H1 (cell line): ENCODE measurements around the gene RAB11FIP5. TPM values are rescaled to one million over a fixed set of nuclear protein-coding genes. Genes with fewer than 3 reads are reported as not detected.

Experiments
- CTCF ChIA-PET: fragments of 300-600 bp; sonication (Branson Sonifier 250); formaldehyde crosslinking; loops from one replicate; lab custom pipeline; 2021; ENCODE audit not compliant: partially characterized antibody; lab: Charles Lee
- POLR2A ChIA-PET: fragments of 300-600 bp; sonication (Branson Sonifier 250); formaldehyde crosslinking; loops from one replicate; lab custom pipeline; 2021; ENCODE audit warnings: inconsistent platforms; ENCODE audit not compliant: partially characterized antibody; lab: Charles Lee
- DNase-seq, 2 experiments: peaks; one replicate each; pipeline versions ENCODE4 v3.0.0 to v3.0.0-alpha.2; 2010 to 2022; ENCODE audit warnings: low spot score in 2 of 2, low read depth in 1 of 2, mixed read lengths in 1 of 2
- FAIRE-seq: peaks from 2 replicates; lab custom pipeline; 2011; peaks lifted over from hg19 to GRCh38; lab: Jason Lieb, UNC
- H2AFZ ChIP-seq: 2 replicates; pipeline ENCODE4 v1.8.1; 2012; ENCODE audit warnings: low read length, inconsistent platforms
- H2AK5ac ChIP-seq: 2 replicates; pipeline ENCODE4 v1.6.1; 2013; ENCODE audit warnings: low read depth, low read length
- H2BK120ac ChIP-seq: replicated peaks from 2 replicates; pipeline ENCODE3; 2013; ENCODE audit warnings: low read depth, low read length, inconsistent platforms
- H2BK12ac ChIP-seq: 2 replicates; pipeline ENCODE4 v1.6.1; 2013; ENCODE audit warnings: low read depth, low read length
- H2BK15ac ChIP-seq: 2 replicates; pipeline ENCODE4 v1.6.1; 2013; ENCODE audit warnings: low read length
- H2BK20ac ChIP-seq: 2 replicates; pipeline ENCODE4 v1.6.1; 2013; ENCODE audit warnings: low read length
- H2BK5ac ChIP-seq: 2 replicates; pipeline ENCODE4 v1.6.1; 2013; ENCODE audit warnings: low read depth, low read length
- H3K14ac ChIP-seq: 2 replicates; pipeline ENCODE4 v1.6.1; 2013; ENCODE audit warnings: inconsistent platforms; ENCODE audit not compliant: insufficient read length
- H3K18ac ChIP-seq: 2 replicates; pipeline ENCODE4 v1.6.1; 2013; ENCODE audit warnings: low read length; ENCODE audit errors: extremely low read depth
- H3K23ac ChIP-seq: 2 replicates; pipeline ENCODE4 v1.6.1; 2013; ENCODE audit warnings: inconsistent platforms; ENCODE audit not compliant: insufficient read length
- H3K23me2 ChIP-seq: 2 replicates; pipeline ENCODE4 v1.6.1; 2013; ENCODE audit warnings: low read depth, low read length
- H3K27ac ChIP-seq: 2 replicates; pipeline ENCODE4 v1.6.1; 2011; ENCODE audit warnings: low read depth, low read length, inconsistent platforms
- H3K27me3 ChIP-seq, 4 experiments: replicated peaks in 1 of 4; 1 replicate in 1 of 4; 2 replicates in 3 of 4; pipeline versions ENCODE4 v1.6.1 to v1.8.1; 2011 to 2013; ENCODE audit warnings: low read length in 3 of 4, mild to moderate bottlenecking in 3 of 4, inconsistent platforms in 2 of 4, mixed read lengths in 2 of 4, moderate library complexity in 1 of 4; ENCODE audit not compliant: control insufficient read depth in 3 of 4, insufficient read depth in 3 of 4; ENCODE audit errors: extremely low read depth in 1 of 4
- H3K36me3 ChIP-seq, 4 experiments: 2 replicates each; pipeline versions ENCODE4 v1.6.1 to v1.8.1; 2011 to 2013; ENCODE audit warnings: mild to moderate bottlenecking in 4 of 4, low read length in 3 of 4, moderate library complexity in 2 of 4, control low read depth in 1 of 4, inconsistent platforms in 1 of 4; ENCODE audit not compliant: insufficient read depth in 4 of 4, control insufficient read depth in 2 of 4
- H3K4ac ChIP-seq: replicated peaks from 2 replicates; pipeline ENCODE3; 2013; ENCODE audit warnings: low read length, low read depth, mixed read lengths, inconsistent platforms; ENCODE audit not compliant: insufficient read length
- H3K4me1 ChIP-seq, 4 experiments: replicated peaks in 1 of 4; 1 replicate in 1 of 4; 2 replicates in 3 of 4; pipeline versions ENCODE4 v1.6.1 to v1.8.1; 2011 to 2013; ENCODE audit warnings: low read length in 3 of 4, inconsistent platforms in 2 of 4, mixed read lengths in 1 of 4; ENCODE audit not compliant: insufficient read depth in 4 of 4, control insufficient read depth in 3 of 4
- H3K4me2 ChIP-seq, 2 experiments: 2 replicates each; pipeline versions ENCODE4 v1.6.1 to v1.8.1; 2011 to 2013; ENCODE audit warnings: low read depth in 2 of 2, low read length in 2 of 2, control low read depth in 1 of 2, inconsistent platforms in 1 of 2, mild to moderate bottlenecking in 1 of 2; ENCODE audit not compliant: insufficient read depth in 1 of 2
- H3K4me3 ChIP-seq, 4 experiments: fragments of 200-600, 300-600 bp in 1 of 4; sonication (generic), shearing (Covaris generic), sonication (Bioruptor Twin) in 1 of 4; 2 replicates each; pipeline versions ENCODE4 v1.5.1 to v1.8.1; 2011 to 2016; ENCODE audit warnings: low read length in 4 of 4, low read depth in 3 of 4, control low read depth in 2 of 4, inconsistent platforms in 2 of 4, mild to moderate bottlenecking in 2 of 4, mixed read lengths in 1 of 4, moderate library complexity in 1 of 4; ENCODE audit not compliant: insufficient read depth in 2 of 4; ENCODE audit errors: extremely low read depth in 1 of 4
- H3K56ac ChIP-seq: replicated peaks from 2 replicates; pipeline ENCODE3; 2013; ENCODE audit warnings: low read depth, mild to moderate bottlenecking, mixed read lengths, low read length, inconsistent platforms; ENCODE audit not compliant: insufficient read length
- H3K79me1 ChIP-seq: 2 replicates; pipeline ENCODE4 v1.6.1; 2013; ENCODE audit warnings: low read depth, low read length, control low read depth
- H3K79me2 ChIP-seq, 2 experiments: 2 replicates each; pipeline versions ENCODE4 v1.6.1 to v1.8.1; 2012 to 2013; ENCODE audit warnings: low read length in 2 of 2, mild to moderate bottlenecking in 2 of 2, inconsistent platforms in 1 of 2; ENCODE audit not compliant: insufficient read depth in 2 of 2, control insufficient read depth in 1 of 2
- H3K9ac ChIP-seq, 4 experiments: replicated peaks in 1 of 4; 1 replicate in 1 of 4; 2 replicates in 3 of 4; pipeline versions ENCODE4 v1.6.1 to v1.8.1; 2011 to 2013; ENCODE audit warnings: low read depth in 3 of 4, low read length in 3 of 4, control low read depth in 2 of 4, mild to moderate bottlenecking in 2 of 4, moderate library complexity in 2 of 4, inconsistent platforms in 1 of 4; ENCODE audit errors: extremely low read depth in 1 of 4
- H3K9me3 ChIP-seq, 2 experiments: 2 replicates each; pipeline versions ENCODE4 v1.6.1 to v1.8.1; 2012 to 2013; ENCODE audit warnings: mild to moderate bottlenecking in 2 of 2, moderate library complexity in 2 of 2, control low read depth in 1 of 2, inconsistent platforms in 1 of 2, low read depth in 1 of 2, low read length in 1 of 2, mixed read lengths in 1 of 2; ENCODE audit not compliant: insufficient read depth in 2 of 2
- H4K20me1 ChIP-seq, 2 experiments: replicated peaks in 1 of 2; 2 replicates each; pipeline versions ENCODE3 to v1.8.1; 2011 to 2013; ENCODE audit warnings: inconsistent platforms in 2 of 2, low read length in 2 of 2, mild to moderate bottlenecking in 1 of 2; ENCODE audit not compliant: insufficient read depth in 2 of 2, control insufficient read depth in 1 of 2
- H4K5ac ChIP-seq: 2 replicates; pipeline ENCODE4 v1.6.1; 2013; ENCODE audit warnings: low read length, low read depth, mixed read lengths, inconsistent platforms; ENCODE audit not compliant: insufficient read length
- H4K8ac ChIP-seq: 2 replicates; pipeline ENCODE4 v1.8.0; 2013; ENCODE audit warnings: mild to moderate bottlenecking, moderate library complexity, low read length, inconsistent platforms; ENCODE audit not compliant: insufficient read depth; ENCODE audit errors: extremely low read depth
- H4K91ac ChIP-seq: replicated peaks from 2 replicates; pipeline ENCODE3; 2013; ENCODE audit warnings: low read length, mixed read lengths, inconsistent platforms; ENCODE audit not compliant: insufficient read length
- CHD1 ChIP-seq: IDR thresholded peaks from 2 replicates; pipeline ENCODE4 v1.6.1; 2012; ENCODE audit warnings: low read depth, low read length, improper control_type of control experiment
- EGR1 ChIP-seq: IDR thresholded peaks from 2 replicates; pipeline ENCODE4 v1.6.1; 2011; ENCODE audit warnings: low read depth, low read length, borderline replicate concordance
- FOSL1 ChIP-seq: IDR thresholded peaks from 2 replicates; pipeline ENCODE4 v1.6.1; 2011; ENCODE audit warnings: mild to moderate bottlenecking, low read depth, low read length, moderate library complexity; ENCODE audit not compliant: insufficient read depth
- TCF12 ChIP-seq: IDR thresholded peaks from 2 replicates; pipeline ENCODE4 v1.6.1; 2011; ENCODE audit warnings: low read depth, mild to moderate bottlenecking, low read length
- TEAD4 ChIP-seq: IDR thresholded peaks from 2 replicates; pipeline ENCODE4 v1.6.1; 2012; ENCODE audit warnings: low read depth, low read length, inconsistent platforms, mixed read lengths
- WGBS, 2 experiments: shearing (Covaris generic) in 1 of 2; methylation state at CpG; one replicate each; pipeline versions ENCODE4 v1.1.6 to v1.1.7; 2013 to 2015; ENCODE audit warnings: low lambda C conversion rate in 2 of 2, mixed read lengths in 2 of 2, inconsistent platforms in 1 of 2, low coverage in 1 of 2, missing lambda C conversion rate in 1 of 2; ENCODE audit not compliant: insufficient replicate concordance in 2 of 2, insufficient coverage in 1 of 2, insufficient read length in 1 of 2; ENCODE audit errors: extremely low coverage in 1 of 2, missing lambda C conversion rate in 1 of 2; 5-methylcytosine and 5-hydroxymethylcytosine counted together
- polyA plus RNA-seq, 7 experiments: library from polyadenylated mRNA; depleted of rRNA in 3 of 7; stranded (reverse) in 5 of 7; unstranded in 2 of 7; fragments of >200 nt in 5 of 7; fragments of 200-250 nt in 2 of 7; gene quantifications; 1 replicate in 5 of 7; 2 replicates in 1 of 7; 4 replicates in 1 of 7; pipeline versions ENCODE4 v1.2.1 to v1.2.3, GENCODE V29; 2011 to 2013; ENCODE audit warnings: missing spikeins in 2 of 7, mixed read lengths in 2 of 7
- total RNA-seq: library from RNA; stranded (reverse); fragmentation: NEBNext Ultra II Directional; extraction: Animal tissue kit (Norgen Biotek cat#: 25700); gene quantifications from 2 replicates; pipeline ENCODE4 v1.2.1, GENCODE V29; 2021

RAB11FIP5 gene
- total and polyA plus RNA-seq, 2 of the 8 experiments (the other 6 are each of a cell fraction or from before 2014, with no cell fraction given): 6.3 to 17.0 TPM

- Histone ChIP-seq H3K27ac (no peak overlapping the region), H2AK5ac (no peak overlapping the region), H3K36me3 (no peaks in the 10 kb centered on the region; a peak in 1 of 8 replicates), H2BK5ac (no peak overlapping the region), H3K9me3 (no peaks in the 10 kb centered on the region), H3K79me1 (no peaks in the 10 kb centered on the region), H3K56ac (no peak overlapping the region), H2BK15ac (no peak overlapping the region), H4K5ac (no peak overlapping the region), H3K23me2 (no peaks in the 10 kb centered on the region), H3K79me2 (no peaks in the 10 kb centered on the region), H2AFZ (no peak overlapping the region), H3K4me1 (peaks cover 0 to 10% (median 4%) of the 10 kb centered on the region in 4 experiments; a peak in 5 of 7 replicates), H3K9ac (no peak overlapping the region), H4K8ac (no peak overlapping the region), H4K20me1 (peaks cover 5 to 10% of the 10 kb centered on the region in 2 experiments), H2BK120ac (no peak overlapping the region), H3K23ac (no peak overlapping the region), H4K91ac (no peak overlapping the region), H3K4me3 (no peak overlapping the region), H2BK20ac (no peak overlapping the region), H3K14ac (no peak overlapping the region), H2BK12ac (no peak overlapping the region), H3K27me3 (no peaks in the 10 kb centered on the region), H3K4ac (no peak overlapping the region), H3K18ac (no peak overlapping the region), H3K4me2 (no peak overlapping the region)
- DNase-seq: no peak
- ChIA-PET POLR2A (interaction anchor here (1.0 kb wide), 1 partner anchor 113 kb away, joined by 4 read pairs; no protein-coding TSS in a partner anchor), CTCF (interaction anchor here (1.5 to 2.0 kb wide), 6 partner anchors 37 to 181 kb away, joined by 4 to 7 read pairs (median 5); no protein-coding TSS in a partner anchor)
- no peak for TF ChIP-seq EGR1
- no peak for TF ChIP-seq TCF12
- no peak for TF ChIP-seq CHD1
- no peak for TF ChIP-seq TEAD4
- TF ChIP-seq FOSL1: no peak
- no peak for FAIRE-seq
- 85% methylated on average over 3 of the region's 3 CpGs; no CpG with 5 or more reads in 1 of the 2 experiments for WGBS, 2 experiments
Observed at GRCh38 chr2:73031095-73031678, 81.6 kb downstream of the RAB11FIP5 start.
